ENCODE measurements around the gene FN1.

The FN1 gene

DNA sequence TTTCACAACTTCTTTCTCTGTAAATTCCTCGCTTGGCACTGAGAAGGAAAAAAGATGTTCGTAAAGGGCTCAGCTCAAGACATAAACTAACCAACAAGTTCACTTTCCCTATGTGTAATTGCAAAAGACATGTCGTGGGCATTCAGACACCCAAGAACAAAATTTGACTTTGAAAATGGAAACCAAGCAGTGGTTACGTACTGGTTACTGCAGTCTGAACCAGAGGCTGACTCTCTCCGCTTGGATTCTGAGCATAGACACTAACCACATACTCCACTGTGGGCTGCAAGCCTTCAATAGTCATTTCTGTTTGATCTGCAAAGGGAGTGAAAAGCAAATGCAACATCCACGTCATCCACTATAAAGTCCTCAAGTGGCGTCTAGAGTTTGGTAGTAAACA, 53.9 kb downstream of the FN1 start:
- no peak for DNase-seq

- no peak for DNase-seq
Observed at GRCh38 chr2:215380699-215381098, 55.2 kb downstream of the FN1 start.

DNA sequence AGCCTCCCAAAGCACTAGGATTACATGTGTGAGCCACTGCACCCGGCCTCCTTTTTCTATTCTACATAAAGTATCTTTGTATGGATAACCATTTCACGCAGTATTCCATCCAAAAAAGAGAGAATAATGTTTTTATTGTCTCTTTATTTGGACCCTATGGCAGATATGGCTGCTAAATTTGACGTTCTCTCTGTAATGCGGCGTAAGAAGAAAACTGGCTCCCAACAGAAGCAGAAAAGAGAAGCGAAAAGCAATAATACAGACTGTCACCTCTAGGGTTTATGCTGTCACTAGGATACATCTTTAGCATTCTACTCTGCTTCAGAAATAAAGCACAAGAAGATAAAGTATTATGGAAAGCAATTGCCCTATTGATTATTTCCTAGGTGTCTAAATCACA, 55.9 kb downstream of the FN1 start:
- DNase-seq, result no peak

DNA sequence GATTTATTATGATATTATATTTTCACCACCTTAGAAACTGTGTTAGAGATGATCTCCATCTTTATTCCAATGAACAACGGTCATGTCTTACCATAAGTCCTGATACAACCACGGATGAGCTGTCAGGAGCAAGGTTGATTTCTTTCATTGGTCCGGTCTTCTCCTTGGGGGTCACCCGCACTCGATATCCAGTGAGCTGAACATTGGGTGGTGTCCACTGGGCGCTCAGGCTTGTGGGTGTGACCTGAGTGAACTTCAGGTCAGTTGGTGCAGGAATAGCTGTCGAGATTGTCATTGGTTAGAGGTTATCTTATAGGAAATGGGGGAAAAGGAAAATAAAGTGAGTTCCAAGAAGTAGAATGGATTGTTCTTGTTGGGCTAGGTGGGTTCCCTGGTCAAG, 56.8 kb downstream of the FN1 start:
- DNase-seq, result no peak

DNA sequence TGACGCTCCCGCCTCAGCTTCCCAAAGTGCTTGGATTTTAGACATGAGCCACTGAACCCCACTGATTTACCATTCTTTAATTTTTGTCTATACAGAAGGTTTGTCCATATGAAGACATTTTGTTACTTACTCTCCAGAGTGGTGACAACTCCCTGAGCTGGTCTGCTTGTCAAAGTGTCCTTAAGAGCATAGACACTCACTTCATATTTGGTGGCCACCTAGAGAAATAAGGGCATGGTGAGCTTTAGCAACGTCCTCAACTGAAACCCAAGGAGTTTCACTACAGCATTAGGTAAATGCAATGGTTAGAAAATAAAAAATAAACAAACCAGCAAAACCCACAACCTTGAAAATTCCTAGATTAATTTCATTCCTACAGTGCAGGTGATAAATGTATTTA, 57.8 kb downstream of the FN1 start:
- DNase-seq, result no peak

DNA sequence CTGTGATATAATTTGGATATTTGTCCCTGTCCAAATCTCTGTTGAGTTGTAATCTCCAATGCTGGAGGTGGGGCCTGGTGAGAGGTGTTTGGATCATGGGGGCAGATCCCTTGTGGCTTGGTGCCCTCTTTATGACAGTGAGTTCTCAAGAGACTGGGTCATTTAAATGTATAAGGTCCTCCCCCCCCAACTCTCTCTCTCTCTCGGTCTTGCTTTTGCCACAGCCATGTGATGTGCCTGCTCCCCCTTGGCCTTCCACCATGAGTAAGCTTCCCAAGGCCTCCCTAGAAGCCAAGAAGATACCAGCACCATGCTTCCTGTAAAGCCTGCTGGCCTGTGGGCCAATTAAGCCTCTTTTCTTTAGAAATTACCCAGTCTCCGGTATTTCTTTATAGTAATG, 58.6 kb downstream of the FN1 start:
- DNase-seq, result no peak

DNA sequence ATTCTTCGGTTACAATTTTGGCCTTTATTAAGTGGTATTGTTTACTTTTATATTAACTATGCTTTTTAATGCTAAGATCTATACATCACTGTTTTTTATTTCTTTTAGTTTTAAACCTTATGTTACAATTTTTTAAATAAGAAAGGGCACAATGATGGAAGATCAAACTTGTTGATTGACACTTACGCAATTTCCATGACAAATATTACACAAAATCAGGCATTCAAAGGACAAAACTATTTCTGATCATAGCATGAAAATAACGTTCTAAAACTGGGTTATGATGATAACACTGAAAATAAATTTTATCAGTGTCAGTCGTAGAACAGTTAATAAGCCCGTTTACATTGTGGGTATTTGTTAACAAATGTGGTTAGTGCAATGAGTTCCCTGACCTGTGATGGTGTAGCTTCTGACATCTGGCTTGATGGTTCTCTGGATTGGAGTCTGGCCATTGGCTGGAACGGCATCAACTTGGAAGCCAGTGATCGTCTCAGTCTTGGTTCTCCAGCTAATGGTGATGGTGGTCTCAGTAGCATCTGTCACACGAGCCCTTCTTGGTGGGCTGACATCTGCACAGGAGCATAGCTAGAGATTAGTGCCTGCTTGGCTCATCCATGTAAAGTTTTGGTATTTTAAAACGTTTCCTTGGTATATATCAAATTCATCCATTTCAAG, 59.6 kb downstream of the FN1 start:
- DNase-seq, result no peak

- no peak for DNase-seq
Observed at GRCh38 chr2:215375467-215375830, 60.4 kb downstream of the FN1 start.

DNA sequence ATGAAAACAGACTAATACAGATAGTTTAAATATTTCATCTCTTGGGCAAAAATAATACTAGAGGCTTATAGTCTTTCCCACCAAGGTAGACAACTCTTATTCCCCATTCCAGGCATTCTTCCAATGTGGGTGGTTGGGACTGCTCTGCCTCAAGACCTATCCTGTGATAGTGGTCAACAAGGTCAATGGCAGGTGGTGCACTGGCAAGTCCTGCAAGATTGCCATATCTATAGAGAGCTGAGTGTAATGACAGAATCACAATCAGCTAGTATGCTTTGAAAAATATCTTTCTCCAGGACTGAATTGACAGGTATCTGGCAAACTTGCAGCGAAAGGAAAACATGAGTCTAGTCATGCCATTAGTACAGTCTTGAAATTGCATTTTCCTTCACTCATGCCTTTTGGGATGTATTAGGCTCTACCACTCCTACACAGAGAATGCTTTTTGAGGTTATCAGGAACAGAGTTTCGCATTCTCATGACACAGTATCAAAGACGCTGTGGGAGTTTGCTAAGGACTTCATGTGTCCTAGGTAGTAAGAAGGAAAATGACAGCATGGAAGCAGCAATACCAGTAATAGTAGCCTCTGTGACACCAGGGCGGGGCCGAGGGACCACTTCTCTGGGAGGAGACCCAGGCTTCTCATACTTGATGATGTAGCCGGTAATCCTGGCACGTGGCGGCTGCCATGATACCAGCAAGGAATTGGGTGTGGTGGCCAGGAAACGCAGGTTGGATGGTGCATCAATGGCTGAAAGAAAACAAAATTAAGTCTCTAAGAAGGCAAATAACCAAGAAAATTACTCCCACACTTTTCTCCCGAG, 61.0 kb downstream of the FN1 start:
- DNase-seq, result no peak

DNA sequence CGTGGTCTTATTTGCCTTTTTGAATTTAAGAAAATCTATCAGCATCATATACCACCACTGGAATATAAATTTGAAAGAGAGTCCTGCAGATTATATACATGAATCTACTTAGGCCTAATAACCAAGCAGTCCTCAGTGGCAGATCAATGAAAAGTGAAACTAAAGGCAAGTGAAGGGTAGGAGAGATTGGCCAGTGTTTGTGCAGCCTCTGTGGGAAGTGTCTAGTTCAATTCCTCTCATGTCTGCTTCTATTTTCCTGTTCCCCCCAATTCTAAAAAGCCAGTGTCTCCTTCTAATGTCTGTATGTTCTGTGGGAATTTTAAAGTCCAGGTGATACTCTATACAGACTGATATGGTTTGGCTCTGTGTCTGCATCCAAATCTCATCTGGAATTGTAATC, 61.9 kb downstream of the FN1 start:
- DNase-seq, result no peak

- DNase-seq, result no peak
Observed at GRCh38 chr2:215372968-215373649, 62.8 kb downstream of the FN1 start.

DNA sequence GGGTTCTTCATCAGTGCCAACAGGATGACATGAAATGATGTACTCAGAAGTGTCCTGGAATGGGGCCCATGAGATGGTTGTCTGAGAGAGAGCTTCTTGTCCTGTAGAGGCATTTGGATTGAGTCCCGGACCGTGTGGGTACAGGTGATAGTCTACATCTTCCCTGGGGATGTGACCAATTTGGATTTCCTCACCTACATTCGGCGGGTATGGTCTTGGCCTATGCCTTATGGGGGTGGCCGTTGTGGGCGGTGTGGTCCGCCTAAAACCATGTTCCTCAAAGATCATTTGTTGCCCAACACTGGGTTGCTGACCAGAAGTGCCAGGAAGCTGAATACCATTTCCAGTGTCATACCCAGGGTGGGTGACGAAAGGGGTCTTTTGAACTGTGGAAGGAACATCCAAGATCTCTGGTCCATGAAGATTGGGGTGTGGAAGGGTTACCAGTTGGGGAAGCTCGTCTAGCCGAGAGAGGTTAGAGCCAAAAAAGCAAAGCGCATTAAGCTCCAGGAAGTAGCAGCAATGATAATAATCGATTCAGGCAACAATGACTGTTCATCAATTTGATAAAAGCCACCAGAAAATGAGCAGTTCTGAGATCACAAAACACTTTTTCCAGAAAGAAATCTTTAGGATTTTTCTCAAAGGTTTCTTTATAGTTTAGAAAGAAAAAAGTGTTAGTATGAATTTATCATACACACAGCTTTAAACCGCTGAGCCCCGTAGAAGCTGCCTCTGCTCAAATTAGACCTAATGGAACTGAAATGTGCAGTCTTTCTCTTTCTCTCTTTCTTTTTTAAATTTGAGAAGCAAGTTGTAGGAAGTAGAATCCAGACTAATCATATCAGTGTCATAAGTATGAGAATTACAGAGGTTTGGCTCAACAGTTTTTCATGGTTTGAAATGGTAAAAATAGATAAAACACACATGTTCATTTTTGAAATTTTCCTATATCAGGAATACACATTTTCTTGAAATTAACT, 63.7 kb downstream of the FN1 start:
- no peak for DNase-seq

GRCh38 chr2:215370112-215370965, 65.5 kb downstream of the FN1 start:
- DNase-seq, result no peak

DNA sequence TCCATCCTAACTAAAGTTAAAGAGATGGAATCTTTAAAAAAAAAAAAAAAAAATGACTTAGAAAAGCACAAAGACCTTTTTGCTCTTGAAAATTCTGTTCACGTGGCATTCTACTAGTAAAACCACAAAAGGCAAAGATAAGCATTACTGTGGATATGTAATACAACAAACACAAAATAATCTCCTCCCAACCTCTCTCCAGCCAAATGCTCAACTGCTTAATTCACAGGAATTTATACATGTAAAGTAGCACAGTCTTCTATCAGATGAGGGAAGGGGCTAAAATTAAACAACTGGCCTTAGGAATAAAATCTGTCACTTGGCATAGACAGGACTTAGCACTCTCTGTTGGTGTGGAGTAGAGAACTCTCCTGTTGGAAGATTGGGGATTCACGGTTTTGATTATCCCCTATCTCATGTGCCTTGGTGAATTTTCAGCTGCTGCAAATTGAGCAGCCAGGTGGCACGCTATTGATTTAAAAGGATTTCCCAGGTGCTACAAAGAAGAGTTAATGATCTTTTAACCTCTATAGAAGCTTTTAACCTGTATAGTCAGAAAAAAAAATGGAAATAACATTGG, 66.6 kb downstream of the FN1 start:
- DNase-seq, result no peak

- DNase-seq, result no peak
Observed at GRCh38 chr2:215368493-215368809, 67.4 kb downstream of the FN1 start.

- DNase-seq, result no peak
Observed at GRCh38 chr2:215367662-215368492, 68.0 kb downstream of the FN1 start.

DNA sequence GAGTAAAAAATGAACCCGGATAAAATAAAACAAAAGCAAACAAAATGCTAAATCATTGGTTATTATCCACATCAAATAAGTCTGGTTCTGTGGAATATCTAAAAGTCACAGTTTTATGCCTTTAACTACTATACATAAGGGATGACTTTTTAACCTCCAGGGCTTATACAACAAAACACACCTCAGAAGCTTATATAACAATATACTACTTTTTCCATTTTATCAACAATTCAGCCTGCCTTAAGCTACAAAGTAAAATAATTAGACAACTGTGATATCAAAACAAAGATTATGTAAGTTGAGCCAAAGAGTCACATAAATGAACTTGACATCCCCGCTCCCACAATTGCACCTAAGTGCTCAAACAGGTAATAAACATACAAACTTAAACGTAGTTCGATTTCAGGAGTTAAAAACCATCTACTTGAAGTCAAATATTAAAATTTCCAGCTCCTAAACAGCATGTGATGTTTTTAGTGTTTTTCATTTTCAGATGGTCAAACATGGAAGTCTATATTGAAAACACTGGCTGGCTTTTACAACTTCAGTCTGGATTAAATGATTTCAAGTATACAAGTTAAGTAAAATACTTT, 69.3 kb downstream of the FN1 start:
- DNase-seq, result no peak

GRCh38 chr2:215365184-215365658, 70.6 kb downstream of the FN1 start:
- no peak for DNase-seq

DNA sequence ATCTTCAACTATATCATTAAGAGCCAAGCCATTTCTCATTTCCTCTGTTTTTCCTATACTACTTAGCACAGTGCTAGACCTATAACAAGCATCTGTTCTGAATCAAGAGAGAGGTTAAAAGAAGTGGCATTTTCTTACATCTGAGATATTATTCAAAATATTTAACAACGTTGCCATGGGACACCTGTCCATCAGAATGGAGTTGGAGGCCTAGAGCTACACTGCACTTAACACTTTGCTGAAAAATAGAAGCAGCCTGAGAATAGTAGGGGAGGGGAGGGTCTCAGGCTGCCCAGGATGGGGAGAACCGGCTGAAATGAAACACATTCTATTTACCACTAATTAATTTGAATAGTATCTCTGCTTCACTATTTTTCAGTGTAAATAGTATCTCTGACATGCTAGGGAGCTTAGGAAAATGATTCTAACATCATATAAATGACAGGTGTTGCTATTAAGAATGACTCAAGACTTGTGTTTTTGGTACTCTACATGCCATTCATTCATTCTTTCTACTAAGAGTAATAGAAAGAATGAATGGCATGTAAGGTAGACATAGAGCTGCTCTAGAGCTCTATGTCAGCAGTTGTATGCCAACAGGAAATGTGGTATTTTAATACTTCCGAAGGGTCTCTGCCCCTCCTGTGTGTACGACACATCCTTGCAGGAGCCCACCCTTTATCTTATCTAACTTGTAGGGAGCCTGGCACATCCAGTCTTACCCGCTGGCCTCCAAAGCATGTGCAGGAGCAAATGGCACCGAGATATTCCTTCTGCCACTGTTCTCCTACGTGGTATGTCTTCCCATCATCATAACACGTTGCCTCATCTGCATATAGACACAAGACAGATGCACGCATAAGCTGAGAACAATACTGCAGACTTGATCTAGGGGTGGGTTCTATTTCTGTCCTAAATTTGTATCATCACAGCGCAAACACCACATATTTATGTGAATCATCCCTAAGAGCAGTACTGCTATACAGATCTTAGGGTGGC, 71.4 kb downstream of the FN1 start:
- DNase-seq, result no peak
